H9 (cell line): Measurements from ENCODE around the gene ERMAP. TPM values are rescaled to one million over a fixed set of nuclear protein-coding genes. Genes with fewer than 3 reads are reported as not detected.

Source experiments
- DNase-seq: peaks from one replicate; pipeline ENCODE4 v3.0.0-alpha.2; 2017
- H2AFZ ChIP-seq: one replicate; pipeline ENCODE4 v1.6.1; 2013; ENCODE audit warnings: mild to moderate bottlenecking, low read length, control low read depth, moderate library complexity
- H2AK5ac ChIP-seq: 2 replicates; pipeline ENCODE4 v1.6.1; 2013; ENCODE audit warnings: low read length, control low read depth, mixed read lengths; ENCODE audit not compliant: insufficient read length
- H2BK120ac ChIP-seq: one replicate; pipeline ENCODE4 v1.6.1; 2013; ENCODE audit warnings: low read depth, mild to moderate bottlenecking, low read length, control low read depth, inconsistent platforms; ENCODE audit not compliant: poor library complexity, severe bottlenecking
- H2BK12ac ChIP-seq: 2 replicates; pipeline ENCODE4 v1.6.1; 2013; ENCODE audit warnings: low read length, control low read depth, mixed read lengths, low read depth; ENCODE audit not compliant: insufficient read length
- H2BK15ac ChIP-seq: 2 replicates; pipeline ENCODE4 v1.6.1; 2013; ENCODE audit warnings: low read depth, low read length, control low read depth
- H2BK20ac ChIP-seq: one replicate; pipeline ENCODE4 v1.6.1; 2013; ENCODE audit warnings: low read depth, mild to moderate bottlenecking, low read length, control low read depth, inconsistent platforms; ENCODE audit not compliant: poor library complexity, severe bottlenecking
- H2BK5ac ChIP-seq: 2 replicates; pipeline ENCODE4 v1.6.1; 2013; ENCODE audit warnings: low read length, control low read depth, mixed read lengths; ENCODE audit not compliant: insufficient read length
- H3K14ac ChIP-seq: 2 replicates; pipeline ENCODE4 v1.6.1; 2013; ENCODE audit warnings: low read length, control low read depth; ENCODE audit not compliant: insufficient read depth
- H3K18ac ChIP-seq: 2 replicates; pipeline ENCODE4 v1.6.1; 2013; ENCODE audit warnings: low read depth, mild to moderate bottlenecking, mixed read lengths, low read length, control low read depth; ENCODE audit not compliant: insufficient read length
- H3K23ac ChIP-seq: 2 replicates; pipeline ENCODE4 v1.6.1; 2013; ENCODE audit warnings: low read length, control low read depth, mixed read lengths, low read depth; ENCODE audit not compliant: insufficient read length
- H3K23me2 ChIP-seq: 2 replicates; pipeline ENCODE4 v1.6.1; 2013; ENCODE audit warnings: low read depth, mild to moderate bottlenecking, mixed read lengths, low read length, control low read depth; ENCODE audit not compliant: insufficient read length, poor library complexity, severe bottlenecking
- H3K27ac ChIP-seq: 2 replicates; pipeline ENCODE4 v1.5.1; 2013; ENCODE audit warnings: low read length, control low read depth, mixed read lengths, low read depth; ENCODE audit not compliant: insufficient read length
- H3K27me3 ChIP-seq: 2 replicates; pipeline ENCODE4 v1.6.1; 2013; ENCODE audit warnings: low read length, control low read depth, inconsistent platforms; ENCODE audit not compliant: insufficient read depth
- H3K4ac ChIP-seq: 2 replicates; pipeline ENCODE4 v1.6.1; 2013; ENCODE audit warnings: low read depth, mild to moderate bottlenecking, control low read depth, inconsistent platforms, low read length, moderate library complexity
- H3K4me1 ChIP-seq: 2 replicates; pipeline ENCODE4 v1.6.1; 2013; ENCODE audit warnings: low read length, control low read depth, inconsistent platforms; ENCODE audit not compliant: insufficient read depth
- H3K4me2 ChIP-seq: 2 replicates; pipeline ENCODE4 v1.6.1; 2013; ENCODE audit warnings: low read length, control low read depth, mixed read lengths; ENCODE audit not compliant: insufficient read length, insufficient read depth
- H3K56ac ChIP-seq: 2 replicates; pipeline ENCODE4 v1.6.1; 2013; ENCODE audit warnings: low read depth, mild to moderate bottlenecking, mixed read lengths, low read length, control low read depth; ENCODE audit not compliant: insufficient read length
- H3K79me1 ChIP-seq: 2 replicates; pipeline ENCODE4 v1.6.1; 2013; ENCODE audit warnings: low read depth, mild to moderate bottlenecking, moderate library complexity, low read length, control low read depth, inconsistent platforms; ENCODE audit not compliant: insufficient read depth, poor library complexity, severe bottlenecking
- H3K79me2 ChIP-seq: 2 replicates; pipeline ENCODE4 v1.6.1; 2013; ENCODE audit warnings: low read length, control low read depth, inconsistent platforms; ENCODE audit not compliant: insufficient read depth
- H3K9ac ChIP-seq: 2 replicates; pipeline ENCODE4 v1.6.1; 2013; ENCODE audit warnings: low read length, control low read depth, mixed read lengths; ENCODE audit not compliant: insufficient read length; ENCODE audit errors: extremely low read depth
- H3K9me3 ChIP-seq: one replicate; pipeline ENCODE4 v1.6.1; 2013; ENCODE audit warnings: low read depth, low read length, inconsistent platforms; ENCODE audit not compliant: control insufficient read depth
- H3T11ph ChIP-seq: one replicate; pipeline ENCODE4 v1.6.1; 2013; ENCODE audit warnings: mild to moderate bottlenecking, low read length, control low read depth, inconsistent platforms
- H4K20me1 ChIP-seq: one replicate; pipeline ENCODE4 v1.6.1; 2013; ENCODE audit not compliant: control insufficient read depth, insufficient read length, insufficient read depth
- H4K5ac ChIP-seq: 2 replicates; pipeline ENCODE4 v1.6.1; 2013; ENCODE audit warnings: low read depth, mild to moderate bottlenecking, mixed read lengths, low read length, control low read depth; ENCODE audit not compliant: insufficient read length
- H4K8ac ChIP-seq: replicated peaks from 2 replicates; pipeline ENCODE4 v1.6.1; 2013; ENCODE audit warnings: low read length, control low read depth, mixed read lengths, low read depth; ENCODE audit not compliant: insufficient read length
- H4K91ac ChIP-seq: 2 replicates; pipeline ENCODE4 v1.6.1; 2013; ENCODE audit warnings: low read depth, mild to moderate bottlenecking, moderate library complexity, mixed read lengths, low read length, control low read depth; ENCODE audit not compliant: insufficient read length
- H3K27ac Mint-ChIP-seq, 3 experiments: 2 replicates in 2 of 3; 3 replicates in 1 of 3; pipeline ENCODE4 v1.8.0; 2020 to 2021; ENCODE audit warnings: mixed read lengths in 3 of 3, mild to moderate bottlenecking in 1 of 3, moderate library complexity in 1 of 3
- H3K27me3 Mint-ChIP-seq: 2 replicates; pipeline ENCODE4 v1.8.0; 2021; ENCODE audit warnings: low read depth, mild to moderate bottlenecking, moderate library complexity, mixed read lengths
- H3K36me3 Mint-ChIP-seq, 3 experiments: 2 replicates in 2 of 3; 3 replicates in 1 of 3; pipeline ENCODE4 v1.8.0; 2020 to 2021; ENCODE audit warnings: low read depth in 3 of 3, mixed read lengths in 3 of 3; ENCODE audit not compliant: insufficient read depth in 1 of 3
- H3K4me1 Mint-ChIP-seq, 2 experiments: 2 replicates each; pipeline ENCODE4 v1.8.0; 2020; ENCODE audit warnings: mixed read lengths in 2 of 2
- H3K4me3 Mint-ChIP-seq, 2 experiments: 2 replicates in 1 of 2; 3 replicates in 1 of 2; pipeline ENCODE4 v1.8.0; 2020 to 2021; ENCODE audit warnings: mild to moderate bottlenecking in 2 of 2, mixed read lengths in 2 of 2, moderate library complexity in 1 of 2
- H3K9me3 Mint-ChIP-seq, 2 experiments: 2 replicates in 1 of 2; 3 replicates in 1 of 2; pipeline ENCODE4 v1.8.0; 2020; ENCODE audit warnings: mild to moderate bottlenecking in 2 of 2, mixed read lengths in 2 of 2, moderate library complexity in 1 of 2
- WGBS: extraction: QIAGEN DNeasy Blood & Tissue Kit; methylation state at CpG from one replicate; pipeline ENCODE4 v1.1.7; 2013; ENCODE audit warnings: missing lambda C conversion rate, low lambda C conversion rate, mixed read lengths; ENCODE audit not compliant: insufficient read length; ENCODE audit errors: extremely low coverage; 5-methylcytosine and 5-hydroxymethylcytosine counted together
- total RNA-seq: library from RNA; stranded (reverse); gene quantifications from 2 replicates; pipeline ENCODE4 v1.2.1, GENCODE V29; 2021
- TF ChIP-seq, protein P1 (sequence below): fragments of 200-600 bp; sonication (generic); conservative IDR thresholded peaks from 3 replicates; pipeline ENCODE4 v1.8.0; 2021; ENCODE audit warnings: antibody characterized with exemption, mild to moderate bottlenecking

ERMAP gene
- total RNA-seq, 1 experiment from 2014 or later = 4.5 TPM

DNA sequence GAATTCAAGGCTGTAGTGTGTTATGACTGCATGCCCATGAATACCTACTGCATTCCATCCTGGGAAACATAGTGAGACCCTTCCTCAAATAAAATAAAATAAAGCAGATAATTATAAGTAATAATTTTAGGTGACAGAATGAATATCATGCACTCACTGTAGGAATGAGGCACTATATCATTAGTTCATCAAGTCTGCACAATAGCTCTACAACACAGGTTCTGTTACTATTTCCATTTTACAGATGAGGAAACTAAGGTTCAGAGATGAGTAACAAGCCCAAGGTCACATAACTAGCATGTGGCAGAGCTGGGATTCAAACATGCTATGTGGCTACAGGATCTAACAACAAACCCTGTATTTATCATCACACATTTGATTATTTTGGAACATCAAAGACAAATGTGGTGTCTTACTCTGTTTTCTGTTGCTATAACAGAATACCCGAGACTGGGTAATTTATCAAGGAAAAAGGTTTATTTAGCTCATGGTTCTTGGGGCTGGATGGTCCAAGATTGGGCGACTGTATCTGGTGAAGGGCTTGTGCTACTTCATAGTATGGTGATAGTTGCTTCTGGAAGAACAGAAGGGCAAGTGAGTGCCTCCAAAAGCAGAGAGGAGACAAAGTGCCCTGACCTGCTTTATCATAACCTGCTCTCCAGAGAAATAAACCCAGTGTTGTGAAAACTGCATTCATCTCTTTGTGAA, 24.7 kb downstream of the ERMAP start:
- Mint-ChIP-seq H3K9me3 (no peaks in the 10 kb centered on the region), H3K36me3 (peaks cover 6 to 24% (median 11%) of the 10 kb centered on the region in 3 experiments; a peak in 6 of 7 replicates), H3K27me3 (no peaks in the 10 kb centered on the region), H3K4me3 (no peak overlapping the region), H3K27ac (no peak overlapping the region), H3K4me1 (peaks cover 4 to 8% of the 10 kb centered on the region in 2 experiments; a peak in 3 of 4 replicates)
- H3K4ac ChIP-seq = no peak overlapping the region
- H3K79me1 ChIP-seq = no peaks in the 10 kb centered on the region
- no peaks in the 10 kb centered on the region for H3K4me1 ChIP-seq
- no peak overlapping the region for H3K9ac ChIP-seq
- no peaks in the 10 kb centered on the region for H3K9me3 ChIP-seq
- no peaks in the 10 kb centered on the region for H3K23me2 ChIP-seq
- DNase-seq = no peak
- no peak overlapping the region for H3K27ac ChIP-seq
- no peak overlapping the region for H2AFZ ChIP-seq
- H4K8ac ChIP-seq = no peak overlapping the region
- H3T11ph ChIP-seq = no peak overlapping the region
- H4K20me1 ChIP-seq = no peaks in the 10 kb centered on the region
- H3K18ac ChIP-seq = no peak overlapping the region
- H3K27me3 ChIP-seq = no peaks in the 10 kb centered on the region
- H2BK15ac ChIP-seq = no peak overlapping the region
- no peak overlapping the region for H3K56ac ChIP-seq
- no peak overlapping the region for H3K14ac ChIP-seq
- no peak overlapping the region for H2BK5ac ChIP-seq
- H2AK5ac ChIP-seq = no peak overlapping the region
- no peak overlapping the region for H3K23ac ChIP-seq
- no peak overlapping the region for H2BK12ac ChIP-seq
- no peak overlapping the region for H4K5ac ChIP-seq
- no peak overlapping the region for H2BK20ac ChIP-seq
- no CpG with 5 or more reads among the region's 2 CpGs for WGBS
- TF ChIP-seq, protein P1, sequence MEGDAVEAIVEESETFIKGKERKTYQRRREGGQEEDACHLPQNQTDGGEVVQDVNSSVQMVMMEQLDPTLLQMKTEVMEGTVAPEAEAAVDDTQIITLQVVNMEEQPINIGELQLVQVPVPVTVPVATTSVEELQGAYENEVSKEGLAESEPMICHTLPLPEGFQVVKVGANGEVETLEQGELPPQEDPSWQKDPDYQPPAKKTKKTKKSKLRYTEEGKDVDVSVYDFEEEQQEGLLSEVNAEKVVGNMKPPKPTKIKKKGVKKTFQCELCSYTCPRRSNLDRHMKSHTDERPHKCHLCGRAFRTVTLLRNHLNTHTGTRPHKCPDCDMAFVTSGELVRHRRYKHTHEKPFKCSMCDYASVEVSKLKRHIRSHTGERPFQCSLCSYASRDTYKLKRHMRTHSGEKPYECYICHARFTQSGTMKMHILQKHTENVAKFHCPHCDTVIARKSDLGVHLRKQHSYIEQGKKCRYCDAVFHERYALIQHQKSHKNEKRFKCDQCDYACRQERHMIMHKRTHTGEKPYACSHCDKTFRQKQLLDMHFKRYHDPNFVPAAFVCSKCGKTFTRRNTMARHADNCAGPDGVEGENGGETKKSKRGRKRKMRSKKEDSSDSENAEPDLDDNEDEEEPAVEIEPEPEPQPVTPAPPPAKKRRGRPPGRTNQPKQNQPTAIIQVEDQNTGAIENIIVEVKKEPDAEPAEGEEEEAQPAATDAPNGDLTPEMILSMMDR = no peak
- no peak overlapping the region for H4K91ac ChIP-seq
- H2BK120ac ChIP-seq = no peak overlapping the region
- no peak overlapping the region for H3K4me2 ChIP-seq
- H3K79me2 ChIP-seq = no peaks in the 10 kb centered on the region
